Measurements from ENCODE around the gene TGFBR2. TPM values are rescaled to one million over a fixed set of nuclear protein-coding genes. Genes with fewer than 3 reads are reported as not detected.

TGFBR2 gene
- polyA plus RNA-seq, 1 donor (not counting 4 experiments of a cell fraction or from before 2014, with no cell fraction given) = 303 TPM

DNA sequence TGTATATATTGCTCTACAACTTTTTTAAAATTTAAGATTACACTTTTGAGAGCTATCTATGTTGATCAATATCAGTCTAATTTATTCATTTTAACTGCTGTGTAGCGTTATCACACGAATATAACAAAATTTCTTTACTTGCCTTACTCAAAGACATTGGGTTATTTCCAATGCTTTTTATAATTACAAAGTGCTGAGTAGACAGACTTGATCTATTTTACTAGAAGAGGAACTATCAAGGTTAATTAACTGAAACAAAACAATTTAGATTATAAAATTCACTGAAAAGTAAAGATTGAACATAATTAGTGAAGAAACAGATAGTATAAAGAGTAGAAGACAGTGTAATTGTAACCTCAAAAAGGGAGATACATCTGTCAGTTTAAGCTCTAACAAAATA lies 105.5 kb downstream of the TGFBR2 start:
- TF ChIP-seq, protein P1, sequence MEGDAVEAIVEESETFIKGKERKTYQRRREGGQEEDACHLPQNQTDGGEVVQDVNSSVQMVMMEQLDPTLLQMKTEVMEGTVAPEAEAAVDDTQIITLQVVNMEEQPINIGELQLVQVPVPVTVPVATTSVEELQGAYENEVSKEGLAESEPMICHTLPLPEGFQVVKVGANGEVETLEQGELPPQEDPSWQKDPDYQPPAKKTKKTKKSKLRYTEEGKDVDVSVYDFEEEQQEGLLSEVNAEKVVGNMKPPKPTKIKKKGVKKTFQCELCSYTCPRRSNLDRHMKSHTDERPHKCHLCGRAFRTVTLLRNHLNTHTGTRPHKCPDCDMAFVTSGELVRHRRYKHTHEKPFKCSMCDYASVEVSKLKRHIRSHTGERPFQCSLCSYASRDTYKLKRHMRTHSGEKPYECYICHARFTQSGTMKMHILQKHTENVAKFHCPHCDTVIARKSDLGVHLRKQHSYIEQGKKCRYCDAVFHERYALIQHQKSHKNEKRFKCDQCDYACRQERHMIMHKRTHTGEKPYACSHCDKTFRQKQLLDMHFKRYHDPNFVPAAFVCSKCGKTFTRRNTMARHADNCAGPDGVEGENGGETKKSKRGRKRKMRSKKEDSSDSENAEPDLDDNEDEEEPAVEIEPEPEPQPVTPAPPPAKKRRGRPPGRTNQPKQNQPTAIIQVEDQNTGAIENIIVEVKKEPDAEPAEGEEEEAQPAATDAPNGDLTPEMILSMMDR (optimal IDR thresholded peaks at IDR 0.05 in 1 of 3, IDR thresholded peaks at IDR 0.05 in 1 of 3, conservative IDR thresholded peaks at IDR 0.05 in 1 of 3; ENCODE audit: extremely low read depth in 1 of 3, insufficient read depth in 2 of 3, low read length in 3 of 3) = no peak
- no peak for TF ChIP-seq EZH2 (IDR thresholded peaks at IDR 0.05; ENCODE audit: low read length)
- Histone ChIP-seq H4K20me1 (ENCODE audit: control insufficient read depth, extremely low read depth, insufficient read depth, low read length) (no peaks in the 10 kb centered on the region), H3K4me1 (ENCODE audit: control insufficient read depth, extremely low read depth, insufficient read depth, low read length) (peaks cover 2% of the 10 kb centered on the region), H3K9me3 (ENCODE audit: control insufficient read depth, low read depth, low read length) (no peaks in the 10 kb centered on the region), H3K79me2 (ENCODE audit: control insufficient read depth, insufficient read depth, low read length) (no peaks in the 10 kb centered on the region), H3K27me3 (ENCODE audit: control insufficient read depth, extremely low read depth, insufficient read depth, low read length) (no peaks in the 10 kb centered on the region), H3K27ac (ENCODE audit: control insufficient read depth, insufficient read depth, low read length) (no peak overlapping the region), H2AFZ (ENCODE audit: control insufficient read depth, low read length) (no peak overlapping the region), H3K9me1 (ENCODE audit: control insufficient read depth, extremely low read depth, insufficient read depth, low read length) (no peaks in the 10 kb centered on the region), H3K4me2 (ENCODE audit: control insufficient read depth, extremely low read depth, insufficient read depth, low read depth, low read length) (no peak overlapping the region), H3K4me3 (ENCODE audit: control insufficient read depth in 2 of 3, extremely low read depth in 1 of 3, insufficient read depth in 2 of 3, low read depth in 1 of 3, low read length in 3 of 3) (no peak overlapping the region), H3K9ac (ENCODE audit: control insufficient read depth, extremely low read depth, insufficient read depth, low read length) (no peak overlapping the region), H3K36me3 (ENCODE audit: control insufficient read depth in 2 of 2, extremely low read depth in 1 of 2, insufficient read depth in 2 of 2, low read length in 2 of 2) (no peaks in the 10 kb centered on the region)
- dilution Hi-C loops (cut with MboI; ENCODE audit: extremely low pct_ligation_motif_present, low sequenced_read_pairs) = no loop called here
- DNase-seq (ENCODE audit: low read depth, low spot score) (no peak), FAIRE-seq (no peak)

DNA sequence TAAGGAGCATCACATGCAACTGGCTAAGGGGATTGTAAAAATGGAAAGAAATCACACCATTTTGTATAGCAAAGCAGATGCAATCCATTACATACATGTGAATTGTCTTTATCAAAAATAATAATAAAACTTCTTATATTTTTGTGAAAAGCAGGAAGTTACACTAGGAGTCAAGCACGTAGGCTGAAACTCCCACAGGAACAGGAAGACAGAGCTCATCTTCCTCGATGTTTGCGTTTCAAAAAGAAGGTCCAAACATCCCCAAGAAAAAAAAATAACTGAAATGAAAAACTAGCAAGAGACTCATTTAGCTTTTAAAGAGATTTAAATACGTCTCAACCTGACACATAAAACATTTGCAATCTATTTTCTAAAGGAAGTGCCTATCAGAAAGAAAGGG lies 106.6 kb downstream of the TGFBR2 start:
- no peak for FAIRE-seq
- Histone ChIP-seq H3K9me3 (ENCODE audit: control insufficient read depth, low read depth, low read length) (no peaks in the 10 kb centered on the region), H4K20me1 (ENCODE audit: control insufficient read depth, extremely low read depth, insufficient read depth, low read length) (no peaks in the 10 kb centered on the region), H3K36me3 (ENCODE audit: control insufficient read depth in 2 of 2, extremely low read depth in 1 of 2, insufficient read depth in 2 of 2, low read length in 2 of 2) (no peaks in the 10 kb centered on the region), H3K9me1 (ENCODE audit: control insufficient read depth, extremely low read depth, insufficient read depth, low read length) (no peaks in the 10 kb centered on the region), H3K27ac (ENCODE audit: control insufficient read depth, insufficient read depth, low read length) (no peak overlapping the region), H3K4me1 (ENCODE audit: control insufficient read depth, extremely low read depth, insufficient read depth, low read length) (peaks cover 2% of the 10 kb centered on the region), H3K4me2 (ENCODE audit: control insufficient read depth, extremely low read depth, insufficient read depth, low read depth, low read length) (no peak overlapping the region), H3K4me3 (ENCODE audit: control insufficient read depth in 2 of 3, extremely low read depth in 1 of 3, insufficient read depth in 2 of 3, low read depth in 1 of 3, low read length in 3 of 3) (no peak overlapping the region), H3K9ac (ENCODE audit: control insufficient read depth, extremely low read depth, insufficient read depth, low read length) (no peak overlapping the region), H2AFZ (ENCODE audit: control insufficient read depth, low read length) (no peak overlapping the region), H3K79me2 (ENCODE audit: control insufficient read depth, insufficient read depth, low read length) (no peaks in the 10 kb centered on the region), H3K27me3 (ENCODE audit: control insufficient read depth, extremely low read depth, insufficient read depth, low read length) (no peaks in the 10 kb centered on the region)
- TF ChIP-seq, protein P1 (optimal IDR thresholded peaks at IDR 0.05 in 1 of 3, IDR thresholded peaks at IDR 0.05 in 1 of 3, conservative IDR thresholded peaks at IDR 0.05 in 1 of 3; ENCODE audit: extremely low read depth in 1 of 3, insufficient read depth in 2 of 3, low read length in 3 of 3) = no peak
- TF ChIP-seq EZH2 (IDR thresholded peaks at IDR 0.05; ENCODE audit: low read length) = no peak
- dilution Hi-C loops (cut with MboI; ENCODE audit: extremely low pct_ligation_motif_present, low sequenced_read_pairs) = no loop called here
- no peak for DNase-seq (ENCODE audit: low read depth, low spot score)

Data from keratinocyte (primary cell).